ENCODE measurements around the gene XIRP2.
A peak's percentile ranks its signal among the peaks of the same experiment; 100 is the strongest.

Gene XIRP2

GRCh38 chr2:166888180-166888579 lies at the start of gene XIRP2:
Gene XIRP2 (plus strand): TSS chr2:166888480. CDS start chr2:166903483, 15,003 bp downstream.
- no peak for DNase-seq

GRCh38 chr2:166841152-166841551 lies 47.1 kb upstream of the XIRP2 start:
- no peak for DNase-seq

- no peak for DNase-seq
Observed at GRCh38 chr2:166841679-166842078, 46.6 kb upstream of the XIRP2 start.

GRCh38 chr2:166844111-166844510 lies 44.2 kb upstream of the XIRP2 start:
- no peak for DNase-seq

- no peak for DNase-seq
Observed at GRCh38 chr2:166862468-166863132, 25.7 kb upstream of the XIRP2 start.

GRCh38 chr2:166867874-166868514 lies 20.3 kb upstream of the XIRP2 start:
- DNase-seq: no peak

- no peak for DNase-seq
Observed at GRCh38 chr2:166870346-166870745, 17.9 kb upstream of the XIRP2 start.

GRCh38 chr2:166881177-166881576 lies 7.1 kb upstream of the XIRP2 start:
- no peak for DNase-seq

GRCh38 chr2:166882851-166883250 lies 5.4 kb upstream of the XIRP2 start:
- DNase-seq: peak; percentile 15 to 16

GRCh38 chr2:166891727-166892126 lies 3.4 kb downstream of the XIRP2 start:
- DNase-seq: no peak

GRCh38 chr2:166892397-166892796 lies 4.1 kb downstream of the XIRP2 start:
- no peak for DNase-seq

GRCh38 chr2:166895243-166895642 lies 7.0 kb downstream of the XIRP2 start:
- no peak for DNase-seq

GRCh38 chr2:166897666-166898065 lies 9.4 kb downstream of the XIRP2 start:
- no peak for DNase-seq

- DNase-seq: no peak
Observed at GRCh38 chr2:166899676-166900075, 11.4 kb downstream of the XIRP2 start.

GRCh38 chr2:166900700-166901099 lies 12.4 kb downstream of the XIRP2 start:
- no peak for DNase-seq

- DNase-seq: no peak
Observed at GRCh38 chr2:166901336-166901735, 13.1 kb downstream of the XIRP2 start.

- DNase-seq: no peak
Observed at GRCh38 chr2:166916987-166917386, 28.7 kb downstream of the XIRP2 start.

- no peak for DNase-seq
Observed at GRCh38 chr2:166917415-166917814, 29.1 kb downstream of the XIRP2 start.

GRCh38 chr2:166921261-166921896 lies 33.1 kb downstream of the XIRP2 start:
- no peak for DNase-seq

- no peak for DNase-seq
Observed at GRCh38 chr2:166924967-166925366, 36.7 kb downstream of the XIRP2 start.

- DNase-seq: no peak
Observed at GRCh38 chr2:166926657-166927056, 38.4 kb downstream of the XIRP2 start.

GRCh38 chr2:166932032-166932431 lies 43.8 kb downstream of the XIRP2 start:
- DNase-seq: no peak

GRCh38 chr2:166934817-166935216 lies 46.5 kb downstream of the XIRP2 start:
- DNase-seq: no peak

GRCh38 chr2:166942377-166942776 lies 54.1 kb downstream of the XIRP2 start:
- no peak for DNase-seq
